ENCODE results near the gene ADPRS.
A peak's percentile ranks its signal among the peaks of the same experiment; 100 is the strongest.

The ADPRS gene

GRCh38 chr1:36083635-36084496, 4.8 kb upstream of the ADPRS start, which contains the start of gene TEKT2:
Gene TEKT2 (plus strand): TSS chr1:36084094. CDS start chr1:36084922, 828 bp downstream.
- FAIRE-seq (no peak), DNase-seq (ENCODE audit: insufficient read length, low spot score) (peak; percentile 97)
- TF ChIP-seq, protein P1, sequence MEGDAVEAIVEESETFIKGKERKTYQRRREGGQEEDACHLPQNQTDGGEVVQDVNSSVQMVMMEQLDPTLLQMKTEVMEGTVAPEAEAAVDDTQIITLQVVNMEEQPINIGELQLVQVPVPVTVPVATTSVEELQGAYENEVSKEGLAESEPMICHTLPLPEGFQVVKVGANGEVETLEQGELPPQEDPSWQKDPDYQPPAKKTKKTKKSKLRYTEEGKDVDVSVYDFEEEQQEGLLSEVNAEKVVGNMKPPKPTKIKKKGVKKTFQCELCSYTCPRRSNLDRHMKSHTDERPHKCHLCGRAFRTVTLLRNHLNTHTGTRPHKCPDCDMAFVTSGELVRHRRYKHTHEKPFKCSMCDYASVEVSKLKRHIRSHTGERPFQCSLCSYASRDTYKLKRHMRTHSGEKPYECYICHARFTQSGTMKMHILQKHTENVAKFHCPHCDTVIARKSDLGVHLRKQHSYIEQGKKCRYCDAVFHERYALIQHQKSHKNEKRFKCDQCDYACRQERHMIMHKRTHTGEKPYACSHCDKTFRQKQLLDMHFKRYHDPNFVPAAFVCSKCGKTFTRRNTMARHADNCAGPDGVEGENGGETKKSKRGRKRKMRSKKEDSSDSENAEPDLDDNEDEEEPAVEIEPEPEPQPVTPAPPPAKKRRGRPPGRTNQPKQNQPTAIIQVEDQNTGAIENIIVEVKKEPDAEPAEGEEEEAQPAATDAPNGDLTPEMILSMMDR (IDR thresholded peaks at IDR 0.05; ENCODE audit: insufficient read depth, missing control alignments), result peak; percentile 2

DNA sequence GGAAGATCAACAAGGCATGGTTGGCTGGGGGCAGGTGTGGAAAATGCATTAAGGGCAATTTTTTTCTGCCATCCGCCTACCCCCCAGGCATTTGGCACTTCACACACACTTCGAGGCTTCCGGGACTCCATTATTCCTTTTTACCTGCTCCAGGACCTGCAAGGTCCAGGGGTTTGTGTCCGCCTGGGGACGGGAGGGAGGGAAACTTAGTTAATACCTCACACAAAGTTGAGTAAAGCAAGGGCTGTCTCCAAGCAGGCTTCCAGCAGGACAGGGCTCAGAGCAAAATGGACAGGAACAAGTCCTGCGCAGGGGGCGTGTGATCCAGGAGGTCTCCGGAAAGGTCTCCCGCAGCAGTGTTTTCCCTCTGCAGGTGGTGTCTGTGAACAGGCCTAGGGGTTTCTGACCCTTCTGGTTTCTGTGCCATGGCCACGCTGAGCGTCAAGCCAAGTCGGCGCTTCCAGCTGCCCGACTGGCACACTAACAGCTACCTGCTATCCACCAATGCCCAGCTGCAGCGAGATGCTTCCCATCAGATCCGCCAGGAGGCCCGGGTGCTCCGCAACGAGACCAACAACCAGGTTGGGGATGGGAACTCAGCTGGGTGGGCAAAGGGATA, 4.1 kb upstream of the ADPRS start:
- FAIRE-seq (no peak), DNase-seq (ENCODE audit: insufficient read length, low spot score) (no peak)
- TF ChIP-seq, protein P1 (IDR thresholded peaks at IDR 0.05; ENCODE audit: insufficient read depth, missing control alignments), result no peak

- no peak for DNase-seq (ENCODE audit: insufficient read length, low spot score)
- TF ChIP-seq, protein P1 (IDR thresholded peaks at IDR 0.05; ENCODE audit: insufficient read depth, missing control alignments), result no peak
- no peak for FAIRE-seq
These were observed 3.6 kb upstream of the ADPRS start for GRCh38 chr1:36085126-36085525.

- DNase-seq (ENCODE audit: insufficient read length, low spot score) (no peak), FAIRE-seq (no peak)
- TF ChIP-seq, protein P1 (IDR thresholded peaks at IDR 0.05; ENCODE audit: insufficient read depth, missing control alignments), result no peak
These were observed 2.8 kb upstream of the ADPRS start for GRCh38 chr1:36085686-36086526.

DNA sequence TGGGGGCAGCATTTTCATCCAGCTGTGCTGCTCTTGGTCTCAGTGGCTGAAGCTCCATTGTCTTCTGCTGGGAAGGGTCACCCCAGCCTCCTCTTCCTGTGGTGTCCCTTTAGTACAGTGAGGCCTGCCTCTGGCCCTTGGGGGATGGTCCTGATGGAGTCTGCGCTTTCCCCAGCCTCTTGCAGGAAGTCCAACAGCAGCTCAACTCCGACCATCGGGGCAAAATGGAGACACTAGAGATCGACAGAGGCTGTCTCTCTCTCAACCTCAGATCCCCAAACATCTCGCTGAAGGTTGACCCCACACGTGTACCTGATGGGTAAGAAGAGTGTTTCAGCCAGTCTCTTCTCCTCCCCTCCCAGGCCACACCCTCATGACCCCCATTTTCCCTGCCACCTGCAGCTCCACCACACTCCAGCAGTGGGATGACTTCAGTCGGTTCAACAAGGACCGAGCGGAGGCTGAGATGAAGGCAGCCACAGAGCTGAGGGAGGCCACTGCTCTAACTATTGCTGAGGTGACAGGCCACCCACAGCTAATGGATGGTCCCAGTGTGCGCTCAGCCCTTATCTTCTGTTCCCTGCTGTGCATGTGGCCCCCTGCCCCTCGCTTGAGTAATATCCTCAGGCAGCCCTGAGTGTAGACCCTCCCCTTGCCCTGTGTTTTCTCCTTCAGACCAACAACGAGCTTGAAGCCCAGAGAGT, 2.0 kb upstream of the ADPRS start:
- no peak for FAIRE-seq

More for the DNA sequence above, 2.0 kb upstream of the ADPRS start:
- TF ChIP-seq, protein P1 (IDR thresholded peaks at IDR 0.05; ENCODE audit: insufficient read depth, missing control alignments), result no peak
- no peak for DNase-seq (ENCODE audit: insufficient read length, low spot score)
